Lower leg skin (tissue), 4 donors: ENCODE results near the gene NLRC3. TPM values are rescaled to one million over a fixed set of nuclear protein-coding genes. Genes with fewer than 3 reads are reported as not detected.
"Not testable (repeated sequence)": the region's sequence is repeated elsewhere in the genome, so short reads cannot be mapped to it uniquely, and the experiment has no call there.

Experiments
- DNase-seq, 2 donors: peaks; one replicate each; pipeline ENCODE4 v3.0.0-alpha.2; 2019; ENCODE audit warnings: low spot score in 2 of 2
- H3K4me3 ChIP-seq: fragments of 200-600 bp; sonication (generic); 2 replicates; pipeline ENCODE4 v1.5.1; 2017; ENCODE audit warnings: mild to moderate bottlenecking, low read depth; ENCODE audit not compliant: poor library complexity, severe bottlenecking
- POLR2A ChIP-seq, 2 donors: fragments of 450-650 bp; IDR thresholded peaks; one replicate each; pipeline ENCODE4 v1.6.1; 2016 to 2017; ENCODE audit warnings: antibody characterized with exemption in 2 of 2, mild to moderate bottlenecking in 1 of 2, moderate library complexity in 1 of 2
- WGBS, 2 donors: methylation state at CpG; one replicate each; pipeline ENCODE4 v1.1.5; 2018; 5-methylcytosine and 5-hydroxymethylcytosine counted together
- intact Hi-C: fragments of 100-400 bp; cut with DNase I; formaldehyde crosslinking; loops from one replicate; pipeline ENCODE4 v1.15.0; 2023; ENCODE audit warnings: low total_unique reads
- total RNA-seq, 4 donors: library from RNA; depleted of rRNA; stranded (reverse); fragments of >200 nt; gene quantifications; one replicate each; pipeline ENCODE4 v1.1.0, GENCODE V29; 2016
- TF ChIP-seq, protein P1 (sequence below), 3 donors: fragments of 450-650 bp; IDR thresholded peaks; one replicate each; pipeline ENCODE4 v1.5.1; 2016; ENCODE audit warnings: antibody characterized with exemption in 3 of 3, mild to moderate bottlenecking in 3 of 3, moderate library complexity in 2 of 3

NLRC3 gene
- total RNA-seq, 4 donors from 2014 or later, result 0.15 to 0.74 (median 0.28) TPM

DNA sequence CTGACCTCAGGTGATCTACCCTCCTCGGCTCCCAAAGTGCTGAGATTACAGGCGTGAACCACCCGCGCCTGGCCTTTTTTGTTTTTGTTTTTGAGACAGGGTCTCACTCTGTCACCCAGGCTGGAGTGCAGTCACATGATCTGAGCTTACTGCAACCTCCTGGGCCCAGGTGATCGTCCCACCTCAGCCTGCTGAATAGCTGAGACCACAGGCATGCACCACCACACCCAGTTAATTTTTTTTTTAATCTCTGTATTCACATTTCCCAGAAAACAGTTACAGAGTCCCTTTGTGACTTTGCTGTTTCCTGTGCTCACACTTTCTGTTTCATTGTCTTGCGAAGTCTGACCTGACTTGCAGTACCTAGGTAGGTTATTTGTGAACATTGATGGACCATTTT lies 73.7 kb downstream of the NLRC3 start:
- H3K4me3 ChIP-seq, result no peak overlapping the region
- no peak for DNase-seq
- 60 to 80% methylated on average over 6 of the region's 6 CpGs for WGBS, 2 donors
- TF ChIP-seq, protein P1, sequence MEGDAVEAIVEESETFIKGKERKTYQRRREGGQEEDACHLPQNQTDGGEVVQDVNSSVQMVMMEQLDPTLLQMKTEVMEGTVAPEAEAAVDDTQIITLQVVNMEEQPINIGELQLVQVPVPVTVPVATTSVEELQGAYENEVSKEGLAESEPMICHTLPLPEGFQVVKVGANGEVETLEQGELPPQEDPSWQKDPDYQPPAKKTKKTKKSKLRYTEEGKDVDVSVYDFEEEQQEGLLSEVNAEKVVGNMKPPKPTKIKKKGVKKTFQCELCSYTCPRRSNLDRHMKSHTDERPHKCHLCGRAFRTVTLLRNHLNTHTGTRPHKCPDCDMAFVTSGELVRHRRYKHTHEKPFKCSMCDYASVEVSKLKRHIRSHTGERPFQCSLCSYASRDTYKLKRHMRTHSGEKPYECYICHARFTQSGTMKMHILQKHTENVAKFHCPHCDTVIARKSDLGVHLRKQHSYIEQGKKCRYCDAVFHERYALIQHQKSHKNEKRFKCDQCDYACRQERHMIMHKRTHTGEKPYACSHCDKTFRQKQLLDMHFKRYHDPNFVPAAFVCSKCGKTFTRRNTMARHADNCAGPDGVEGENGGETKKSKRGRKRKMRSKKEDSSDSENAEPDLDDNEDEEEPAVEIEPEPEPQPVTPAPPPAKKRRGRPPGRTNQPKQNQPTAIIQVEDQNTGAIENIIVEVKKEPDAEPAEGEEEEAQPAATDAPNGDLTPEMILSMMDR (IDR thresholded peaks at IDR 0.05), result no peak
- no peak for TF ChIP-seq POLR2A (IDR thresholded peaks at IDR 0.05)
- intact Hi-C loops, result no loop called here

DNA sequence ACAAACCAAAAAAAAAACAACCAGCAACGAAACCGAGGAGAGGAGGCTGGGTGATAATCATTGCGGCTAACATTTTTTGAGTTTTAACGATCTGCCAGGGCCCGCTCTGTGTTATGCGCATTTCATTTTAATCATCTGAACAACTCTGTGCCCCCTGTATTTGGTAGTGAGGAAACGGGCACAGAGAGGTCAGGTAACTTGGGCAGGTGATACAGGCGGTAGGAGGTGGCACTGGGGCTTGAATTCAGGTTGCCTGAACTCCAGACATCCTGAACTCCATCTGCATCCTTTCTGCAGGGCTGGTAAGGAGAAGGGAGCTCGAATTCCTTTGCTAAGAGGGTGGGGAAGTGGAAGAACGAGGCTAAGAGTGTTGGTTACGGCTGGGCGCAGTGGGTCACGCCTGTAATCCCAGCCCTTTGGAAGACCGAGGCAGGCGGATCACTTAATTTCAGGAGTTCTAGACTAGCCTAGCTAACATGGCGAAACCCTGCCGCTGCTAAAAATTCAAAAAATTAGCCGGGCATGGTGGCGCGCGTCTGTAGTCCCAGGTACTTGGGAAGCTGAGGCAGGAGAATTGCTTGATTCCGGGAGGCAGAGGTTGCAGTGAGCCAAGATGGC lies 75.3 kb downstream of the NLRC3 start:
- intact Hi-C loops, result no loop called here
- H3K4me3 ChIP-seq, result no peak overlapping the region
- no peak for DNase-seq
- WGBS, 2 donors, result 72 to 76% methylated on average over 22 of the region's 22 CpGs
- no peak for TF ChIP-seq POLR2A (IDR thresholded peaks at IDR 0.05)
- TF ChIP-seq, protein P1 (IDR thresholded peaks at IDR 0.05), result no peak

DNA sequence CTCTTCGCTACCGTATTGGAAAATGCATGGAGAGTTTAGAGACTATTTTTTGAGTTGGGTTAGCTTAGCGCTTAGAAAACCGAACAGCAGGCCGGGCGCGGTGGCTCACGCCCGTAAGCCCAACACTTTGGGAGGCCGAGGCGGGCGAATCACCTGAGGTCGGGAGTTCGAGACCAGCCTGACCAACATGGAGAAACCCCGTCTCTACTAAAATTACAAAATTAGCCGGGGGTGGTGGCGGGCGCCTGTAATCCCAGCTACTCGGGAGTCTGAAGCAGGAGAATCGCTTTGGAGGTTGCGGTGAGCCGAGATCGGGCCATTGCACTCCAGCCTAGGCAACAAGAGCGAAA lies 75.8 kb downstream of the NLRC3 start:
- WGBS, 2 donors, result 8 to 12% methylated on average over 24 of the region's 24 CpGs
- DNase-seq, result not testable (repeated sequence)
- H3K4me3 ChIP-seq, result peak overlapping the region; percentile 75

DNA sequence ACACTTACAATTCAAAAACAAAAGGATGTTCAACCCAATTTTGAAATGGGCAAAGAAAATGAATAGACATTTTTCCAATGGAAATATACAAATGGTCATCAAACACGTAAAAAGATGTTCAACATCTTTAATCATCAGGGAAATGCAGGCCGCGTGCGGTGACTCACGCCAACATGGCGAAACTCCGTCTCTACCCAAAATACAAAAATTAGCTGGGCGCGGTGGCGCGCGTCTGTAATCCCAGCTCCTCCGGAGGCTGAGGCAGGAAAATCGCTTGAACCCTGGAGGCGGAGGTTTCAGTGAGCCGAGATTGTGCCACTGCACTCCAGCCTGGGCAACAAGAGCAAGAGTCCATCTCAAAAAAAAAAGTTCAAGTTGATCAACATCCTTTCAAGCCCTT lies 78.2 kb downstream of the NLRC3 start:
- no peak overlapping the region for H3K4me3 ChIP-seq
- TF ChIP-seq POLR2A (IDR thresholded peaks at IDR 0.05), result no peak
- TF ChIP-seq, protein P1 (IDR thresholded peaks at IDR 0.05), result no peak
- no peak for DNase-seq
- 98 to 99% methylated on average over 16 of the region's 16 CpGs for WGBS, 2 donors
- intact Hi-C loops, result no loop called here

More for the DNA sequence above, 75.8 kb downstream of the NLRC3 start:
- intact Hi-C loops, result not testable (repeated sequence)

DNA sequence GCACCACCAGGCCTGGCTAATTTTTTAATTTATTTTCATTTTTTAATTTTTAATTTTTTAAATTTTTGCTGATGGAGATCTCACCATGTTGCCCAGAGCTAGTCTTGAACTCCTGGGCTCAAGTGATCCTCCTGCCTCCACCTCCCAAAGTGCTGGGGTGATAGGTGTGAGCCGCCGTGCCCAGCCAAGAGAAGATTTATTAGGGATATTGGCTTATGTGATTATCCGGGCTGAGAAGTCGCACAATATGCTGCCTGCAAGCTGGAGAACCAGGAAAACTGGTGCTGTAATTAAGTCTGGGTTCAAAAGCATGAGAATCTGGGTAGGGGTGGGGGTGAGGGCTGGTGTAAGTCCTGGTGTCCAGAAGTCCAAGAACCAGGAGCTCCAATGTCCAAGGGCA lies 79.4 kb downstream of the NLRC3 start:
- no peak overlapping the region for H3K4me3 ChIP-seq
- intact Hi-C loops, result no loop called here
- no peak for TF ChIP-seq POLR2A (IDR thresholded peaks at IDR 0.05)
- TF ChIP-seq, protein P1 (IDR thresholded peaks at IDR 0.05), result no peak
- 91 to 94% methylated on average over 4 of the region's 4 CpGs for WGBS, 2 donors
- DNase-seq, result no peak

DNA sequence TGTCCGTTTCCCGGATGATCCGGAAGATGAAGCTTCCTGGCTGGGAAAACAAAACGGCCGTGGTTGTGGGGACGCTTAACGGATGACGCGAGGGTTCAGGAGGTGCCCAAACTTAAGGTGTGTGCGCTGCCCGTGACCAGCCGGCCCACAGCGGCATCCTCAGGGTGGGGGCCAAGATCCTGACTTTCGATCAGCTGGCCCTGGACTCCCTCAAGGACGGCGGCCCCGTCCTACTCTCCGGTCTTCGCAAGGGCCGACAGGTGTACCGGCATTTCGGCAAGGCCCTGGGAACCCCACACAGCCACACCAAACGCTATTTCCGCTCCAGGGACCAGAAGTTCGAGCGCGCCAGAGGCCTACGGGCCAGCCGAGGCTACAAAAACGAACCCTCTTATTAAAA lies 80.8 kb downstream of the NLRC3 start:
- intact Hi-C loops, result no loop called here
- DNase-seq, result no peak
- no peak for TF ChIP-seq POLR2A (IDR thresholded peaks at IDR 0.05)
- TF ChIP-seq, protein P1 (IDR thresholded peaks at IDR 0.05), result no peak
- WGBS, 2 donors, result 93 to 96% methylated on average over 30 of the region's 30 CpGs
- H3K4me3 ChIP-seq, result no peak overlapping the region
